DND-41 (cell line): ENCODE measurements around the gene CD81.
"Not testable (repeated sequence)": the region's sequence is repeated elsewhere in the genome, so short reads cannot be mapped to it uniquely, and the experiment has no call there.

Experiments
- ATAC-seq: fragments of 200-7000 bp; cut with Tn5 transposase; 3 replicates; pipeline ENCODE4 v1.9.1; 2021; ENCODE audit warnings: low read depth; ENCODE audit not compliant: insufficient read depth
- DNase-seq: peaks from one replicate; pipeline ENCODE4 v3.0.0-alpha.2; 2020
- H2AFZ ChIP-seq: 2 replicates; pipeline ENCODE4 v1.6.0; 2012; ENCODE audit warnings: low read depth, low read length
- H3K27ac ChIP-seq: 2 replicates; pipeline ENCODE4 v1.5.1; 2012; ENCODE audit warnings: low read length, inconsistent platforms
- H3K27me3 ChIP-seq: fragments of 200-600 bp; sonication (generic); 2 replicates; pipeline ENCODE4 v1.6.0; 2012; ENCODE audit warnings: low read length, mild to moderate bottlenecking, inconsistent platforms; ENCODE audit not compliant: insufficient read depth, poor library complexity
- H3K36me3 ChIP-seq: 2 replicates; pipeline ENCODE4 v1.5.1; 2012; ENCODE audit warnings: low read length, inconsistent platforms; ENCODE audit not compliant: insufficient read depth
- H3K4me1 ChIP-seq: 2 replicates; pipeline ENCODE4 v1.5.1; 2012; ENCODE audit warnings: mild to moderate bottlenecking, low read length; ENCODE audit not compliant: insufficient read depth
- H3K4me2 ChIP-seq: 2 replicates; pipeline ENCODE4 v1.6.0; 2012; ENCODE audit warnings: mild to moderate bottlenecking, moderate library complexity, low read length, inconsistent platforms; ENCODE audit not compliant: insufficient read depth
- H3K4me3 ChIP-seq, 2 experiments: fragments of 200-600 bp in 1 of 2; shearing (Covaris generic) in 1 of 2; 2 replicates each; pipeline ENCODE4 v1.5.1; 2012 to 2016; ENCODE audit warnings: inconsistent platforms in 2 of 2, low read length in 2 of 2, mild to moderate bottlenecking in 2 of 2, low read depth in 1 of 2, moderate library complexity in 1 of 2
- H3K79me2 ChIP-seq: 2 replicates; pipeline ENCODE4 v1.6.0; 2012; ENCODE audit warnings: low read length, inconsistent platforms; ENCODE audit not compliant: insufficient read depth
- H3K9ac ChIP-seq: 2 replicates; pipeline ENCODE4 v1.6.0; 2012; ENCODE audit warnings: low read depth, mild to moderate bottlenecking, inconsistent platforms, low read length, moderate library complexity
- H3K9me3 ChIP-seq: 2 replicates; pipeline ENCODE4 v1.5.1; 2012; ENCODE audit warnings: low read length, moderate library complexity, mild to moderate bottlenecking, inconsistent platforms; ENCODE audit not compliant: insufficient read depth, severe bottlenecking
- H4K20me1 ChIP-seq: 2 replicates; pipeline ENCODE4 v1.6.0; 2012; ENCODE audit warnings: low read length; ENCODE audit not compliant: insufficient read depth
- CTCF ChIP-seq: IDR thresholded peaks from 2 replicates; pipeline ENCODE4 v1.5.1; 2012; ENCODE audit warnings: borderline replicate concordance, low read length, moderate library complexity, mild to moderate bottlenecking; ENCODE audit not compliant: poor library complexity, severe bottlenecking; ENCODE audit errors: extremely low read depth
- EZH2 ChIP-seq: IDR thresholded peaks from 3 replicates; pipeline ENCODE4 v1.6.1; 2012; ENCODE audit warnings: borderline replicate concordance, low read depth, mild to moderate bottlenecking, moderate library complexity, low read length, inconsistent platforms; ENCODE audit not compliant: severe bottlenecking

CD81 gene

GRCh38 chr11:2363130-2363529, 14.0 kb upstream of the CD81 start:
- Histone ChIP-seq H3K9me3 (no peaks in the 10 kb centered on the region), H3K36me3 (no peaks in the 10 kb centered on the region), H3K4me3 (no peak overlapping the region), H3K4me1 (no peaks in the 10 kb centered on the region), H2AFZ (no peak overlapping the region), H4K20me1 (peaks cover 20% of the 10 kb centered on the region; the same call in 1 of the 2 replicates), H3K27ac (no peak overlapping the region), H3K27me3 (no peaks in the 10 kb centered on the region), H3K9ac (no peak overlapping the region), H3K79me2 (no peaks in the 10 kb centered on the region), H3K4me2 (no peak overlapping the region)
- DNase-seq (no peak), ATAC-seq (no peak)
- TF ChIP-seq EZH2, result no peak
- no peak for TF ChIP-seq CTCF

- no peaks in the 10 kb centered on the region for H3K9me3 ChIP-seq
- H3K4me3 ChIP-seq, result no peak overlapping the region
- TF ChIP-seq EZH2 (no peak), CTCF (no peak)
- H2AFZ ChIP-seq, result no peak overlapping the region
- no peak overlapping the region for H3K4me2 ChIP-seq
- H3K27ac ChIP-seq, result no peak overlapping the region
- no peaks in the 10 kb centered on the region for H3K27me3 ChIP-seq
- DNase-seq, result no peak
- no peaks in the 10 kb centered on the region for H3K4me1 ChIP-seq
- no peaks in the 10 kb centered on the region for H3K36me3 ChIP-seq
- no peak for ATAC-seq
- no peak overlapping the region for H3K9ac ChIP-seq
- peaks cover 21% of the 10 kb centered on the region; the same call in 1 of the 2 replicates for H4K20me1 ChIP-seq
- no peaks in the 10 kb centered on the region for H3K79me2 ChIP-seq
These were observed 13.3 kb upstream of the CD81 start for GRCh38 chr11:2363577-2364370.

- H3K9ac ChIP-seq, H2AFZ ChIP-seq, H3K9me3 ChIP-seq, H3K4me2 ChIP-seq, H3K27ac ChIP-seq, H3K36me3 ChIP-seq, H3K27me3 ChIP-seq, DNase-seq, H3K4me3 ChIP-seq, H3K4me1 ChIP-seq, ATAC-seq, H3K79me2 ChIP-seq: not testable (repeated sequence)
- peaks cover 21% of the 10 kb centered on the region; the same call in 1 of the 2 replicates for H4K20me1 ChIP-seq
These were observed 12.7 kb upstream of the CD81 start for GRCh38 chr11:2364386-2364785.

- peaks cover 21% of the 10 kb centered on the region; the same call in 1 of the 2 replicates for H4K20me1 ChIP-seq
- no peaks in the 10 kb centered on the region for H3K9me3 ChIP-seq
- H3K4me2 ChIP-seq, result no peak overlapping the region
- TF ChIP-seq EZH2, result no peak
- TF ChIP-seq CTCF, result no peak
- no peaks in the 10 kb centered on the region for H3K79me2 ChIP-seq
- H3K9ac ChIP-seq, result no peak overlapping the region
- H3K4me1 ChIP-seq, result no peaks in the 10 kb centered on the region
- no peak overlapping the region for H2AFZ ChIP-seq
- ATAC-seq (no peak), DNase-seq (no peak)
- H3K4me3 ChIP-seq, result no peak overlapping the region
- H3K27ac ChIP-seq, result no peak overlapping the region
- H3K36me3 ChIP-seq, result no peaks in the 10 kb centered on the region
- no peaks in the 10 kb centered on the region for H3K27me3 ChIP-seq
These were observed 11.4 kb upstream of the CD81 start for GRCh38 chr11:2365571-2366210.
